GM19023 (cell line): Measurements from ENCODE around the gene CHMP4A.
A peak's percentile ranks its signal among the peaks of the same experiment; 100 is the strongest.

Experiments used
- ATAC-seq: cut with Tn5 transposase; IDR thresholded peaks from one replicate; pipeline ENCODE4 v1.9.1; 2021; ENCODE audit warnings: mild to moderate bottlenecking, moderate library complexity; ENCODE audit not compliant: unreplicated experiment

The CHMP4A gene, protein sequence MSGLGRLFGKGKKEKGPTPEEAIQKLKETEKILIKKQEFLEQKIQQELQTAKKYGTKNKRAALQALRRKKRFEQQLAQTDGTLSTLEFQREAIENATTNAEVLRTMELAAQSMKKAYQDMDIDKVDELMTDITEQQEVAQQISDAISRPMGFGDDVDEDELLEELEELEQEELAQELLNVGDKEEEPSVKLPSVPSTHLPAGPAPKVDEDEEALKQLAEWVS

DNA sequence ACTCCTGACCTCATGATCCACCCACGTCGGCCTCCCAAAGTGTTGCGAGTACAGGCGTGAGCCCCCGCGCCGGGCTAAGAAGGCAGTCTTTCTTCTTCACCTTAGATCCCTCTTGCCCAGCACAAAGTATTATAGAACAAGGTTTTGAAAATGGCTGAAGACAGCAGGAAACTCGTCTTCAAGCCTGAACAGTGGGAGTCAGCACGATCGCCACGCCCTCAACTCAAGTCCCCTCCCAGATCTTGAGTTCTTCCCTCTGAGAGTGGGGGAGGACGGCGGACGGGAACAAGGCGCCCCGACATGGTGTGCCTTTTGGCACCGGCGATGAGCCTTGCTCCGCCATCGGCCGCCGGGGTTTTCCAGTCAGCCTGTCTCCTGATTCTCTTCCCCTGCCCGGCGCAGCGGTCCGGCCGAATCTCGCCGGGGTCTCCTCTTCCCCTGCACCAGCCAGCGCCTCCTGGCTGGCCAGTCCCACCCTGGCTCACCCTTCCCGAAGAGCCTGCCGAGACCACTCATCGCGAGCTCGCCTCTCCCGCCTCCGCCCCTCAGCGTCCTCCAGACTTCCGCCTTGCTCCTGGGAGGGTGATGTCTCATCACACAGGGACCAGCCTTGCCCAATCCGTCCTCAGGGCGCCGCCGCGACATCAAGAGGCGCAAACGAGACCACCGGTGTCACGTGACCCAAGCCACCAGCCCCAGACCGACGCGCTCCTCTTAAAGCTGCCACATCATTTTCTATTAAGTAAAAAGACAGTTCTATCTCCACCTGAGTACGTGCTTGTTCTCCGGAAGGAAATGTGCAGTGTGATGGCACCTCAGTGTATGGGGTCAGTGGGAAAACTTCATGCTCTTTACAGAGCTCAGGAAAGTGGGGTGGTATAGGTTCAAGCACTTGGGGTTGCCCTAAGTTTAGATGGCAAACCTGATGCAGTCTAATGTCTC is at the start of gene CHMP4A:
Gene CHMP4A (minus strand): TSS at position 565 of the 942 bp plus-strand sequence. CDS start 49 bp downstream, at position 516.
- peak; percentile 74 for ATAC-seq

DNA sequence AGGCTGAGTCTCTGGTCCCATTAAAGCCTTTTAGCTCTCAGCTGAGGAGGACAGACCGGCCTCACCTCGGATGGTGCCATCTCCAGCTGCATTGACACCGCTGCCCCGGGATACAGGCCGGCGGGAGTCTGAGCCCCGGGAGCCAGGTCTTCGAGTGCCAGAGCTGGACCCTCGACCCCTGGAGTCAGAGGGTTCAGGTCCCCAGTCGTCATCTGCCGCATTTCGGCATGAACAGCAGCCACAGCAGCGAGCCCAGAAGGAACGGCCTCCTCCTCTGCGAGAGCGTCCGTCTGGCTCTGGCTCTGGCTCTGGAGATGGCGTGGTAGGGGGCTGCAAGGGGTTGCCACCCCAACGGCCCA is 48.7 kb upstream of the CHMP4A start:
- ATAC-seq: no peak

DNA sequence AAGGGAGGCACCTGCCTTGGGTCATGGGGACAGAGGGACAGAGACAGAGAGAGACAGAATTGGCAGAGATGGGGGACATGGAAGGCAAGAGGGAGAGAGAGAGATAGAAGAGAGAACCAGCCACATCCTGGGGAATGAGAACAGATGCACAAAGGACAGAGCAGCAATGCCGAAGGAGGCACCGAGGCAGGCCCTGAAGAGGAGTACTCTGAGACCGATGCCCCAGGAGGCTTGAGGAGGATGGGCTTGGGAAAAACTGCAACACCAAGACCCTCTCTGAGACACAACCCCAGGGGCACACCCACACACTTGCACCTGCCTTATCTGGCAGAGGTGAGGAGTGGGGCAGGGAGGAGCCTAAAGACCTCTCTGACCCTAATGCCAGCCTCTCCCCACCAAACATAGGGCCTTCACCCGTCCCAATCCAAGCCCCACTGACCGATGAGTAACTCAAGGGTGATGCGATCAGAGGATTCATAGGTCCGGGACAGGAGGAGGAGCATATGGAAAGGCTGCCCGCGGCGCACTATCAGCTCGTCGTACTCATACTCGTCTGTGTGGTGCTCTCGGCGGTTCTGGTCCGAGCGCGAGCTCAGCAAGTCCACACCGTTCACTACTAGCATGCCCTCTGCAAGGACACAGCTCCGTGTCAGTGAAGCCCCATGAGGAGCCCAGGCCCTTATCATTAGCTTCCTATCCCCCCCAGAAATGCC is 48.1 kb upstream of the CHMP4A start:
- ATAC-seq: no peak

DNA sequence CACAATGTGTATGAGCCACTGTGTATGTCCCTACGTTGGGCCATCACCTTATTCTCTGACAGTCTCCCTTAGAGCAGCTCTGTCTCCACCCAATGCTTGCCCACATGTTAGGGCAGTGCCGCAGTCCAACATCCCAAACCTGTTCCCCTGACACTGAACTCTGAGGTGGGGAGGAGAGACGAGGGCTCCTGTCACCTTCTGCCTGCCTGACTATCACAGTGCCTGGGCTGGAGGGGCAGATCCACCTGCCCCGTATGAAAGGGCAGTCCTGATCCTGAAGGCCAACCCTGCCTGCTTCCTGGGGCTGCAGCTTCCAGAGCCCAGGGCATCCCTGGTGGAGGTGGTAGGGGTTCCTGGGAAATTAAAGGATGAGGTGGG is 47.5 kb upstream of the CHMP4A start:
- no peak for ATAC-seq

DNA sequence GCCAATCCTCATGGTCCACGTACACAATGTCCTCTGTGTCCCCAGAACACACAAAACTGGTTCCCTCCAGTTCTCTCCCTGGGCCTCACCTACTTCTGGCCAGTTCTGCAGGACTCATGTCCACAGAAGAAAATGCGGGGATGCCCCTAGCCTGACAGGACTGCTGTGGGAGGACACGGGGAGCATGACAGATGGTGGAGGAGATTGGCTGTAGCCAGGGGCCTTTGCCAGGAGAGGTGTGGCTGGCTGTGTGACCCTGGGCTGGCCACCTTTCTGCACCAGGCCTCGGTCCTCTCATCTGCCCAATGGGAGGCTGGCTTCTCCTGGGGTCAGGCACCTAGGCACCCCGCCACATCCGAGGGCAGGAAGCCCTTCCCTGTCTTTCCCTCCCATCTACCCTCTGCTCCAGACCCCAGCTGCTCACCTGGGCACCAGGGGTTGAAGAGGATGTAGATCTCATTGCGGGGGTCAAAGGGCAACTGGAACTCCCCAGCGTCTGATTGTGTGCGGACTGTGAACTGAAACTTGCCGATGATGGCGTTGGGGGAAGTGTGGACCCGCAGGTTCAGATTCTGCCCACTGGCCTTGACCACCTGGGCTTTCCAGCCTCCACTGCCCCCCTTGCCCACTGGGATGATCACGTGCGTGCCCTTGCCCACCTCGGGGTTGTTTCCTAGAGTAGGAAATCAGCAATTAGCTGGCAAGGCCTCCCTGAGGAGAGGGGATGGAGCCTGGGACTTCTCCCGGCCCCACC is 46.9 kb upstream of the CHMP4A start:
- ATAC-seq: no peak

DNA sequence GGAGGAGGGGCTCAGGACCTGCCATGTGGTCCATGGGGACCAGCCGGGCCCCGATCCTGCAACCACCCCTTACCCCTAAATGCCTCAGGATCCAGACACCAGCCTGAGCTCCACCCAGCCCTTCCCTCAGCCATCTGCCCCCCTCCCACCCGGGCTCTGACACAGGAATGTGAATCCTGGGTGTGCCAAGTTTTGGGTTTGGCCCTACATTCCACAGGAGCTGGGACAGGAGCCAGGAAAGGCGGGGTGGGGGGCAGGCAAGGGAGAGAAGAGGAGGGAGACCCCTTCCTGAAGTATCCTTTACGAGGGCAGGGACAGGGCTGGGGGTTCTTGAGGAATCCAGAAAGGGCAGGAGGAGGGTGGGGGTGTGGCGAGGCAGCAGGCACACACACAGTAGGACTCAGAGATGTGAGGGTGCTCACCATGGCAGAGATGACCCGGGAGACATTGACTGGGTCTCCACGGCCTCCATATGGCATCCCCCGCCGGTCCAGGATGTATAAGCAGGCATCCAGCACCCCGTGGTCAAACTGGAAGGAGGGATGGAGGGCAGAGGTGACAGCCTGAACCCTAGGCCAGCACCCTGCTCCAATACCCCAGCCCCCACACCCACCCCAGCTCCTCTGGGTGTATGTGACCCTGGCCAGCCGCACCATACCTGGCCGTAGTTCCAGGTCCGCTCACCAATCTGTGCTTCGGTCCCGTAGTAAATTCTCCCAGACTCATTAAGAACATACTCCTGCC is 46.2 kb upstream of the CHMP4A start:
- ATAC-seq: no peak

DNA sequence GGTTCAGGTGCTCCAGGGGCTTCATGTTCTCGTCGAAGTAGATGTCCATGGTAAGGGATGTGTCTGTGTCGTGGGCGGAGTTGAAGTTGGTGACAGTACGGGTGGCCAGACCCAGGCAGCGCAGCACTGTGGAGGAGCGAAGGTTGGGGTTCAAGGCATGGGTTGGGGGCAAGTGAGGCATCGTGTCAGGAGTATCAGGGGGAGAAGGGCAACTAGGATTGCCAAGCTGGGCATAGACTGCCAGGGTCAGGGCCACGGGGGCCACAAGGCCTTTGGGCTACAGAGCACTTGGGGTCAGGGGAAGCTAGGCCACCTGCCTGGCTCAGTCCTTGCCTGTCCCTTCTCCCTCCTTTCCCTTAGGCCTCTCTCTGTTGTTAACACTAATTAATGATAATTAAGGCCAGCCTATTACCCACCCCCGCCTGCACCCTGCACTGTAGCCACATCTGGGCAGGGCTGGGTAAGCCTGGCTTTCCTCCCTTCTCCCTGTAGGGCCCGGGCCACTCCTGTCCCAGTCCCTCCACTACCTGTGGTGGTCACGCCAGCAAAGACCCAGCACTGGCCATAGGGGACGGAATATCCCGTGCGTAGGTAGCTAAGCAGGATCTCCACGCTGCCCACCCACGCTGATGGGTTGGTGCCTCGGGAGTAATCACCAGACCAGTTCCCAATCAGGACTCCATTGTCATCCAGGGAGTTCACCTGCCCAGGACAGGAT is 45.4 kb upstream of the CHMP4A start:
- no peak for ATAC-seq

DNA sequence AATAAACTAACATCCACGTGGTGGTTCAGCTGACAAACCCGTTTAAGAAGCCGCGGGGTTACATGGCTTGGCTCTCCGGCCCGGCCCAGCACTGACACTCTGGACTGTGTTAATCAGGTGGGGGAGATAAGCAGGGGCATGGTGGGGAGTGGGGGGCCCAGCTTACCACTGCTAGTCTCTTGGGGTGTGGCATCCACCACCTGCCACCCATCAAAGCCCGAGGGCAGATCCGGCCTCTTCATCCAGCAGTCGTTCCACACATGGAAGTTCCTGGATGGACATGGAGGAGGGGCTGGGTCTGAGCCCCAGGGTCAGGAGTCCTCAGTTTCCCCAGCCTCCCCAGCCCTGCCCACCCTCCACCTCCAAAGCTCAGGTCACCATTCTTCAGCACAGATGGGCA is 44.8 kb upstream of the CHMP4A start:
- no peak for ATAC-seq

DNA sequence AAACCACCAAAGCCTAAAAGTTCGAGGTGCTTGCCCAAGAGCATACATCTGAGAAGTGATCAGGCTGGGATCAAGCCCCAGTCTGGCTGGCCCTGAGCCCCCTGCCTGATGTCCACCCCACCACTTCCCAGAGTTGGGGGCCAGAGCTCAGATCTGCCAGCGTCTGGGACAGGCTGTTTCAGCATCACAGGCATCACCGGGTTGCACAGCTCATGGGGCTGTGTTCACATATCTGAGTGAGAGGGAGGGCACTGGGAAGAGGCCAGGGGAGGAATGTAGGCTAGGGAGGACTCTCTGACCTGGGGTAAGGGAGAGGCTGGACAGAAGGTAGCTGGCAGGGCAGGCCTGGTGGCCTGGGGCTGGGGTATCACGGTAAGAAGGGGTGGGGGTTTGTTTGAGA is 43.7 kb upstream of the CHMP4A start:
- no peak for ATAC-seq

DNA sequence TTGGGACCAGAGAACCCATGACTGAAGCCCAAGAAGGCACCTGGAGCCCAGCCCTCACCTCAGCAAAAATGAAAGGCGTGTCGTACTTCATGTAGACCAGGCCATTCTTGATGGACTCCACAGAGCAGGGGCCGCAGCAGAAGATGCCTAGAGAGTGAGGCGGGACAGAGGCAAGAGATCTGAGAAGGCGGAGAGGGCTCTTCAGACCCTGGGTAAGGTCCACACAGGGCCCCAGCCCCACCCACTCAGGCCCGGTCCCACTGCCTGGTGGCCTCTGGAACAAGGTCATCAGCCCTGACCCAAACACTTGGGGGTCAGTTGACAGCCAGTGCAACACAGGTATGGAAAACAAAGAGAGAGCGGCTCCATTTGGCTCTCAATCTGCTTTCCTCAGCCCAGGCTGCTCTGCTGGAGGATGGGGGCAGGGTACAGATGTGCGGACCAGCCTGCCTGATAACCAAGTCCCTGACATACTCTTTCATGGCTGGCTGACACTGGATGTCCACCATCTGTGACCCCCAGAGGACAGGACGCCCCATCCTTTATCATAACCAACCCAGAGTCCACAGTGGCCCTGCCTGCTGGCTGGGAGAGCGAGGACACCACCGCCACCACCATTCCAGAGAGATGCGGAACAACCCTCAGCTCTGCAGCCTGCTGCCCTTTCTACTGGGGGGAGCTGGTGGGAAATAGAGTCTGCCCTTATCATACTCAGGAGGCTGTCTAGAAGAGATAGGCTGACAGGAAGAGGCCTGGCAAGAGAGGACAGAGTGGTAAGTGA is 42.8 kb upstream of the CHMP4A start:
- no peak for ATAC-seq

DNA sequence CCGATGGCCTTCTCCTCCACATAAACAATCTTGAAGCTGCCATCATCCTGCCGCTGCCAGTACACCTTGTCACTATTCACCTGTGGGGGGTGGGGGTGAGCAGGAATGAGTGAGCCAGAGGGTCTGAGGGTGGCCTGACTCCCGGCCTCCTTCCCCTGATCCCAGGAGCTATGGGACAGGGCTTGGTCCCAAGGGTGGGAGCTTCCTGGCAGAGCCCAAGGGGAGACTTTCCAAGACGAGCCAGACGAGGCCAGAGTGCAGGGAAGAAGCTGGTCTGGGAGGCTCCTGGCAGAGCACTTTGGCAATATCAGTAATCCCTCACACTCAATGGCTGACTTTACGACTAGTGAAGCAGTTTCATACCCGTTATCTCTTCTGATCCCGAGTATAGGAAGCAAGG is 42.1 kb upstream of the CHMP4A start:
- no peak for ATAC-seq

DNA sequence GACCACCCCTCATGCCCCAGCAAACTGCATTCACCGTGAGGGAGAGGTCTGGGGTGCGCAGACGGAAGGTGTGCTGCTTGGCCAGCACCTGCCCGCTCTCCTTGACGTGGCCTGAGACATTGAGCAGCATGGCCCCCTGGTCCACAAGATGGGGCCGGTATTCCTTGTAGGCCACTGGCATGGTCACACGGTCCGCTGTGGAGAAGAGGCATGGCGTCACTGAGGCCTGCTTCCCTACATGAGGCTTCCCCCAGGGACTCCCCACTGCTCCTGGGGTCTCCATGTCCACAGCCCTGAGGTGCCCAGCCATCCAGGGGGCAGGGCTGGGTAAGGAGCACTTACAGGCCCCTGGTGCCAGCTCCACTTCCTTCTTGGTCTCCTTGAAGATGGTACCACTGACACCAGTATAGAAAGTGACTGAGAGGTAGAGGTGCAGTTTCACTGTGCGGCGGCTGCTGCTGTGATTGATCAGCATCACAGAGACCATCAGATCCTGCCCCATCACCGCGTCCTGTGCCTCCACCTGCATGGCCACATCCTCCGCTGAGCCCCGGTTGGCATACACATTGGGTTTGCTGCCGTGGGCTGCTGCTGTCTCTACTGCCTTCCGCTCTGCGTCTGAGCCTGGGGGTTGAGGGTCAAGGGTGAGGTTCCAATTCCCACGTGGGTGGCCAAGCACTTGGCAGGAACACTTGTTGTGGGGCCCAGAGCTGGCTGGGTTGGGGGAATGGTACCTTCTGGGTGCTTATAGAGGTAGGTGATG is 41.5 kb upstream of the CHMP4A start:
- ATAC-seq: no peak

DNA sequence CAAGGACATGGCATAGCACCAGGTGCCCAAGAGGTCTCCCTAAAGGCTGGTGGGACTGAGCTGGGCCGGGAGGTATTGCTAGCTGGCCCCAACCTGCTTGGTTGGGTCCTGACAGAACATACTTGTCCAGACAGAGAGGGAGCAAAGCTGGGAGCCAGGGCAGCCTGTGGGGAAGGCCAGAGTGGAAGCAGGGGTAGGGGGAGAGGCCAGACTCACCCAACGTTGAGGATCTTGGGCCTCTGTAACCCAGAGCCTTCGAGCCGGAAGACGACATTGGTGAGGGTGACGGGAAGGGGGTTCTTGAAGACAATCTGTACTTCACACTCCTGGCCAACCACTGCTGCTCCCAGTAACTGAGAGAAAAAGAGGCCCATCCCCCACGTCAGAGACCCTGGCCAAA is 40.6 kb upstream of the CHMP4A start:
- ATAC-seq: no peak

DNA sequence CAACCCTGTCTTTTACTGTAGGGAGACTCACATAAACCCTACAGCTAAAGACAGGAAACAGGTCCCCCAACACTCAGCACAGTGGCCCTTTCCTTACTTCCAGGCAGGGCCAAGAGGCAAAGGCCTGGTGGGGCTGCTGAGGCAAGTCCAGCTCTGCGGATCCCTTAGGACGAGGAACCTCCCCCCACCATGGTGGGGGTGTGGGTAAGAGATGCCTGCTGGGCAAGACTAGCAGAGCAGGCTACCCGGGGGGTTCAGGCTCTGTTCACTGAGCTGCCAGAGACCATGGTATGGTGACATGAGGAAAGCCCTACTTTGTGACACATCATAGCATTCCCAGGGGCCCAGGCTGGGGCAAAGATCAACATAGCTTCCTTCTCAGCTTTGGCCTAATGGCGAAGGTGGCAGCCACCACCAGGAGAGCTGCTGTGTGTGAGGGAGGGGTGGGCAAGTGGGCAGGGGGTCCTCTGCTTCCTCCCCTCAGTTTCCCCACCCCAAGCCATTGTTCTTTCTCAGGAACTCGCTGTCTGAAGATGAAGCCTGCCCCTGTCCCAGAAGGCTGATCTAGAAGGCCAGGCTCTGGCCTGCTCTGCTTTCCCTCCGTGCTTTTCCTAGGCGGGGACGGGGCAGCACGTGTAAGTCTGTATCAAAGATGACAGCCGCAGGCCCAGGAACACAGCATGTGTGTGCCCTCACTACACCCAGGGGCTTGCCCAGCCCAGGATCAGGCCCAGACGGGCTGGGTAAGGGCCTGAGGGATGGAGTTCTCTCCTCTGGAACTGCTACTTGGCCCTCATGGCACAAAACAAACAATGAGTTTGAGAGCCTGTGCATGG is 39.2 kb upstream of the CHMP4A start:
- ATAC-seq: no peak

DNA sequence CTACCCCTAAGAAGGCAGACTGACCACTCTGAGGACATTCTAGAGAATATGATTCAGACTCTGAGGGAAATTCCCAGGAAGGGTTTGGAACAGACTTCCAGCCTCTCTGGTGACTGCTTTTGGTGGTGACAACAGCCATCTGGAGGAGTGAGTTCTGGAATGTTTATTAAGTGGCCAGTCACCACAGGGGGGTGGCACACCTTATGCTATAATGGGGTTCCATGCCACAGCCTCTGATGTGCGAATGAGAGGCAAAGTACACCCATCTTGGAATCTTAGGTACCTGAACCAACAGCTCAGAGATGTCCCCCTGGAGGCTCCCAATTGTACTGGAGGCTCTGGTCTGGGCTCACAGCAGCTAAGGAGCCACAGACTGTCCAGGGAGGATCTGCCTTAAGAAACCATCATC is 38.6 kb upstream of the CHMP4A start:
- ATAC-seq: no peak

DNA sequence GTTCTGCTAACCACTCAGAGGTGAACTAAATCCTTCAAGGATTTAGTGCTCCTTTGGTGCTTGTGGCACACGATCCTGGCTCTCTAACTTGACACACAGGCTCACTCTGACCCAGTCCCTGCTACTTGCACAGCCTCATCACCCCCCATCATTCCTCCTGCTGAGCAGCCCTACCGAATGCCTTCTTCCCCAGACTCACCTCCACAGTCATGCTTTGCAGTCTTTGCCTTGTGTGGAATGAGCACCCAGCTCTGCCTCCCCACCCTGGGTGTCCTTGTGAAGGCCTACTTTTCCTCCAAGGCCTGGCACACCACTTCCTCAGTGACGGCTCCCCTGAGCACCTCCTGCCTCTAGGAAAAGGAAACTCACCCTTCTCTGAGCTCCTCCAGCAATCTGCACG is 37.1 kb upstream of the CHMP4A start:
- no peak for ATAC-seq
